Raji (cell line): ENCODE results near the gene FCN2.

Source experiments
- POLR2A ChIP-seq: IDR thresholded peaks from 2 replicates; pipeline ENCODE4 v1.6.1; 2011; ENCODE audit warnings: low read depth, low read length, control low read depth; ENCODE audit not compliant: insufficient read depth

The FCN2 gene

DNA sequence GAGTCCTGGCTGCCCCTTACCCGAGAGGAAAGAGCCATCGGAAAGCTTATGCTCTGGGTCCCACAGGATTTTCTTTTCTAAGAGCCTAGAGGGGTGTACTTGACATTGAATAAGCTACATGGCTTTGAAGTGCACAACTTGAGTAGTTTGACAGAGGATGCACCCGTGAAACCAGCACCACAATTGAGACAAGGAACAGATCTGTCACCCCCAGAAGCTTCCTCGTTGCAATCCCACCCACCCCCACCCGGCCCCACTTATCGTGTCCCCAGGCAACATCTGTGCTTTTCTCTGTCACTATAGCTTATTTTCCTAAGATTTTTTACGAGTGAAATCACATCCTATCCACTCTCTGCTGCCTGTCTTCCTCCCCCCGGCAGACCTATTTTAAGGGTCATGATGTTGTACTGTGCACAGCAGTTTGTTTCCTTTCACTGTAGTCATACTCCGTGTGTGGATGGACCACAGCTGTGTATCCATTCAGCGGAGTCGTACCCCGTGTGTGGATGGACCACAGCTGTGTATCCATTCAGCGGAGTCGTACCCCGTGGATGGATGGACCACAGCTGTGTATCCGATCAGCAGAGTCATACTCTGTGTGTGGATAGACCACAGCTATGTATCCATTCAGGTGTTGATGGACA lies 8.8 kb upstream of the FCN2 start:
- TF ChIP-seq POLR2A, result no peak

DNA sequence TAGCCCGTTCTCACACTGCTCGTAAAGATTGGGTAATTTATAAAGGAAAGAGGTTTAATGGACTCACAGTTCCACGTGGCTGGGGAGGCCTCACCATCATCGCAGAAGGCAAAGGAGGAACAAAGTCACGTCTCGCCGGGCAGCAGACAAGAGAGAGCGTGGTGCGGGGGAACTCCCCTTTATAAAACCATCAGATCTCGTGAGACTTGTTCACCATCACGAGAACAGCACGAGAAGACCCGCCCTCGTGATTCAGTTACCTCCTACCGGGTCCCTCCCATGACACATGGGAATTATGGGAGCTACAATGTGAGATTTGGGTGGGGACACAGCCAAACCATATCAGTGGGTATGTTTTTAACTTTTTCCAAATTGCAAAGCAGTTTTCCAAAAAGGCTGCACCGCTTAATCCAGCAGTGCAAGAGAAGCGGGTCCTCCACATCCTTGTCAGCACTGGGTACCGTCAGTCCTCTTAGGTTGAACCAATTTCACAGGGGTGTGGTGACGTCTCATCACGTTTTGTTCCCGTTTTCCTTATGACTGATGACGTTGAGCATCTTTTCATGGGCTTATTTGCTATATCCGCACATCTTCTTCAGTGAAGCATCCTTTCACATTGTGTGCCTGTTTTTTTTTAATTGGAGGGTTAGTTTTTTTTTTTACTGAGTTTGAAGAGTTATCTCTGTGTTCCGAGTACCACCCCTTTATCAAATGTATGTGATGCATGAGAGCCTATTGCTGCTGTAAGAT lies 8.0 kb upstream of the FCN2 start:
- TF ChIP-seq POLR2A, result no peak

DNA sequence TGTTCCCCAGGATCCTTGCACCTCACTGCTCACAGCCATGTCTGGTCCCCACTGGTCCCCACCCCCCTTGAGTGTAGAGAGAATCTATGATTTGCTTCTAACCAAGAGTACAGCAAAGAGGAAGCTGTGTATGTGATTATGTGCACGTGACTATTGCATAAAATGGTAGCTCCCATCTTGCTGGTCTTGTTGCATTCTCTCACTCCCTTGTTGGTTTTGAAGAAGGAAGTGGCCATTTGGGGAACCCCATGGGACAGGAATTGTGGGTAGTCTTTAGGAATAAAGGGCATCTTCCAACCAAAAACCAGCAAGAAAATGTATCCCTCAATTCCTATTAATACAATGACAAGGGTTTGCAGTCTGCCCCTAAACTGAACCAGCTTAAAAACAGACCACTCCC lies 5.2 kb upstream of the FCN2 start:
- TF ChIP-seq POLR2A, result no peak

DNA sequence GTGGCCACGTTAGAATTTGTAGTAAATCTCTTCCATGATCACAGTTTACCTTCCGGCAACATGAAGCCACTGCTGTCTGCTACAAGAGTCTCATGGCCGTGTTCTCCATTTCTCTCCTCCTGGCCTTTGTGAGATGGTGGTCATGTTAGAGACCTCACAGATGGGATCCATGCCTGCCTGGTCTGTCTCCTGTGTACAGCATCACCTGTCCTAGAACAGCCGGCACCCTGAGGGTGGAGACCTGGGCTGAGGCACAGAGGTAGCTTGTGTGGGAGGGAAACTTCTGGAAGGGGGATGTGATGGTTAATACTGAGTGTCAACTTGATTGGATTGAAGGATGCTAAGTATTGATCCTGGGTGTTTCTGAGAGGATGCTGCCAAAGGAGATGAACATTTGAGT lies 3.1 kb upstream of the FCN2 start:
- TF ChIP-seq POLR2A, result no peak

DNA sequence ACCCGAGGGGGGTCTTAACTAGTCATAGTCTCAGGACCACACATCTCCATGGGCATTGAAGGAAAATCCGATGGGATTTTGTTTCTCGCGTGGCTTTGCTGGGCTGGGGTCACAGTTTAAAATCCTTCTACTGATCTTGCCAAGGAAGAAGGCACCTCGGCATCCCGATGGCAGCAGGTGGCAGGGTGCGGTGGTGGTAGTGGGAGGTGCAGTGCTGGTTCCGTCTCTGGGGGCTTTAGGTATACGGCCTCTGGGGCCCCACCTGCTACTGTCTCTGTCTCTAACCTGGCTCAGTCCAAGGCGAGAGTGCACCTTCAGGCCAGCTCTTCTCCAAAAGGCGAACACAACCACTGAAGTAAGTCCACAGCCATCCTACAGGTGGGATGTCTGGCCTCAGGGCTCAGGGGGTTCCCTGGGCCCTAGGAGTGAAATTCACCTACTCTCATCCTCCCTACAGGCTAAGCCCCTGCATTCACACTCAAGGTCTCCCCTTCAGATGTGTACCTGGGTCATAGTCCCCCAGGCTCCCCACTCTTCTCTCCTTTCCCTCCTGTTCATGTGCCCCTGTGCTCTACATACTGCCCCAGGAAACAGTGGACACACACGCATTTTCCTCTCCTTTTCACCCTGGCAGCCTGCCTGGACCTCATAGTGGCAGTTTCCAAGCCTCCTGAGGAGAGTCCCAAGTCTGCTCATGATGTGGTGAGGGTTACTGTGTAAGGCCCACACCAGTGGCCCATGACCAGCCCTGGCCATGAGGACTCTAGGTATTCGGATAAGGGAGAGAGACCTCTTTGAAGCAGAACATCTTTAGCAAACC lies 736 bp upstream of the FCN2 start:
- TF ChIP-seq POLR2A, result no peak

DNA sequence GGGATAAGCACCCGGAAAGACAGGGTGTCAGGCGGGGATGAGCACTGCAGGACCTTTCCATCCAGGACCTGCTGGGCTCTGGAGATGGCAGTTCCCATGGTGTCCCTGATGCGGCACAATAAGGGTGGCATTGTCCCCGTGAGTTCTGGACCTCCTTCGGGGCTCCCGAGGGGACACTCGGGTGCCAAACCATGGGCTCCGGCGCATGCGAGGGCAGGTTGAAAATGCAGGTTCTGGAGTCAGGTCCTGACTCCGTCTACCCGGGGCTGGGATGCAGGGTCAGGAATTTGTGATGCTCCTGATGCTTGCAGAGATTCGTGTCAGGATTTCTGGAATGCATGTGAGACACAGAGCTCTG lies 682 bp downstream of the FCN2 start:
- TF ChIP-seq POLR2A, result no peak

DNA sequence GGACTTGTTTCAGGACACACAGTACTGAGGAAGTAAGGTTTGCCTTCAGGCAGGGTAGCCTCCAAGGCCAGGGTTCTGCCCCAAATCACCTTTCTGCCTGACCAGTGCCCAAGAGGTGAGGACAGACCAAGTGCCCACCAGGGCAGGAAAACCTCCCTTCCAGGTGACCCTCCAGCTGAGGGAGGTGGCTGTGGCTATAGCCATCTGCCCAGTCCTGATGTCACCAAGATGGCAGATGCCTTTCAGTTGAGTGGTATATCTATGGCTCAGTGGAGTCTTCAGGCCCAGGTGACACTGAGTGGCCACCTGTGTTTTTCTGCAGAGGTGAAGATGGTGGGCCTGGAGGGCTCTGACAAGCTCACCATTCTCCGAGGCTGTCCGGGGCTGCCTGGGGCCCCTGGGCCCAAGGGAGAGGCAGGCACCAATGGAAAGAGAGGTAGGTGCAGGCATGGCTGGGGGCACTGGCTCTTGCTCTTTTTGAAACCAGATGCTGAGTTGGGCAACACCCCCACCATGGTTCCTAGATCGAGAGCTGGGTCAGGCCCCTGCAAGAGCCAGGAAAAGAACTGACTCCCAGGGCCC lies 1.7 kb downstream of the FCN2 start:
- no peak for TF ChIP-seq POLR2A

DNA sequence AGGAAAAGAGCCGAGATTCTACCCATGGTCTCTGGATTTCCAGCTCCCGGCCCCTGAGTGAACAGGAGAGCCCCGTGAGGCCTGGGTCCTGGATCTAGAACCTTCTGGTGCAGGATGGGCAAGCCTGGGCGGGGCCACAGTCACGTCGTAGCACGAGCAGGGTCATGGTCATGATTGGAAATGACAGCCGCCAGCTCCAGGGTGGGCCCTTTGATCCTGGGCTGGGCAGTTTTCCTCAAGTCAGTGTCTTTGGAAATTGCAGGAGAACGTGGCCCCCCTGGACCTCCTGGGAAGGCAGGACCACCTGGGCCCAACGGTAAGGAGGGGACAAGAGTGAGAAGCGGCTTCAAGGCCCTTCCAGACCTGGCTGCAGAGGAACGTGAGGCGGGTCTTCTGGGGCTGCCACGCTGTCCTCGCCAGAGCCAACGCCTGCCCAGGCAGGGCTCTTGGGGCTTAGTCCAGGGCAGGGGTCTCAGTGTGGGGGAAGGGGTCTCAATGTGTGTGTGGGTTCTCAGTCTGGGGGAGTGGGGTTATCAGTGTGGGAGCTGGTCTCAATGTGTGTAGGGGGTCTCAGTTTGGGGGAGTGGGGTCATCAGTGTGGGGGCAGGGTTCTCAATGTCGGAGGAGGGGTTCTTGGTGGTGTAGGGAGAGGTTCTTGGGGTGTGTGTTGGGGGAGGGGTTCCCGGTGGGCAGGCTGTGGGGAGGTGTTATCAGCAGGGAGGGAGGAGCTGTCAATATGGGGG lies 2.6 kb downstream of the FCN2 start:
- TF ChIP-seq POLR2A, result no peak

DNA sequence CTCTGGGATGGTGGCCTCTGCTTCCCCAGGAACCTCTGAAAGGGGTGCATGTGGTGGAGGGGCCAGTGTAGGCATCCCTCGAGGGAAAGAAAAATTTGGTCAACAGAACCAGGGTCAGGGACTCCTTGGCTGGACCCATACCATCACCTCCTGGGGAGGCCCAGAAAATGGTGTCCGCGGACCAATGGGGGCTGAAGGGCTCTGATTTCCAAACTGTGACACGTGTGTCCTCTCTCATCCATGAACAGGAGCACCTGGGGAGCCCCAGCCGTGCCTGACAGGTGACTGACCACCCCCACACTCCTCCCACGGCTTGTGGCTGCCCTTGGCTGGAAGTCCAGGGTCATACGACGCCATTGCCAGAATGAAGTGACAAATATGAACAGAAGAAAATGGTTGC lies 3.9 kb downstream of the FCN2 start:
- no peak for TF ChIP-seq POLR2A

DNA sequence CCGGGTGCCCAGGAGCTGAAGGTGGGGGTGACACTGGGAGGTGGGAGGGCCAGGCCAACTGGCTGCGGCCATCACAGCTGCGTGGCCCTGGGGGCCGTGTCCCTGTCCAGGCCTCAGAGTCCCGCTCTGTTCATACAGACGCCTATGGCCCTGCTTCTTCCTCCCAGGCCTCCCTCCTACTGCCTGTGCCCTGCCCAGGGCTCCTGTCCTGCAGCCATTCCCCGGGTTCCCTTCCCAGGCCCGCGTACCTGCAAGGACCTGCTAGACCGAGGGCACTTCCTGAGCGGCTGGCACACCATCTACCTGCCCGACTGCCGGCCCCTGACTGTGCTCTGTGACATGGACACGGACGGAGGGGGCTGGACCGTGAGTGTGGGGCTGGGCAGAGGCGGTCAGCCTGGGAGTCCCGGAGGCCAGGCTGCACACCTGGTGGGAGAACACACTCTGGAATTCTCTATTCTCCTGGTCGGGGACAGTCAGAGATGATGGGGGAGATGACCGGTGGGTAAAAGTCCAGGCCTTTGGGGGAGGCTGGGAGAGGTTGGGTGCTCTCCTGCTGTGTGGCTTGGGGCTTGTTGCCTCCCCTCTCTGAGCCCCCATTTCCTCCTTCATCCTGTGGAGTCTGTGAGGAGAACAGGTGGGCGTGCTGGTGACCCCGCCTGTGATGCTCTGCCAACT lies 4.5 kb downstream of the FCN2 start:
- TF ChIP-seq POLR2A, result no peak

DNA sequence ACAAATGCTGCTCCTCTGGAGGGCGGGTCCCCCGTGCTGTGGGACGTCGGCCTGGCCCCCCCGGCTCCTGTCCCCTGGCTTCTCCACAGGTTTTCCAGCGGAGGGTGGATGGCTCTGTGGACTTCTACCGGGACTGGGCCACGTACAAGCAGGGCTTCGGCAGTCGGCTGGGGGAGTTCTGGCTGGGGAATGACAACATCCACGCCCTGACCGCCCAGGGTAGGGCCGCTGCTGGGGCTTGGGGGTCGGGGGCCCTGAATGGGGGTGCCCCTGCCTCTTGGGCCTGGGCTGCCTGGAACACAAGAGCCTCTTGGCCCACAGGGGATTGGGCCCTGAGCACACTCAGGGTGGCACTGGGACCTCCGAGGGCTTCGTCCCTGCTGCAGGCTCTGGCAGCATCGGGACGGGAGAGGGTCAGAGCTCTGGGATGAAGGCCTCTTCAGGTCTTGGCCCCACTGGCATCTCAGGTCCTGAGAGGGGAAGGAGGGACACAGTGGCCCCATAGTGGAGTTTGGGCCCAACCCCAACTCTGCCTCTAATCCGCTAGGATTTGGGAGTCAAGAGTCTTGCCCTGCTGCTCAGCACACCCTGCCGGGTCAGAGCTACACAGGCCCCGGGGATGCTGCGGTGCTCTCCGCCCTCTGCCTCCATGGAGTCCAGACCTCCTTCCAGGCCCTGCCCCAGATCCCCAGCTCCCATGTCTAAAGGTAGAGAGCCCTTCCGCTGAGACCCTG lies 5.2 kb downstream of the FCN2 start:
- no peak for TF ChIP-seq POLR2A

DNA sequence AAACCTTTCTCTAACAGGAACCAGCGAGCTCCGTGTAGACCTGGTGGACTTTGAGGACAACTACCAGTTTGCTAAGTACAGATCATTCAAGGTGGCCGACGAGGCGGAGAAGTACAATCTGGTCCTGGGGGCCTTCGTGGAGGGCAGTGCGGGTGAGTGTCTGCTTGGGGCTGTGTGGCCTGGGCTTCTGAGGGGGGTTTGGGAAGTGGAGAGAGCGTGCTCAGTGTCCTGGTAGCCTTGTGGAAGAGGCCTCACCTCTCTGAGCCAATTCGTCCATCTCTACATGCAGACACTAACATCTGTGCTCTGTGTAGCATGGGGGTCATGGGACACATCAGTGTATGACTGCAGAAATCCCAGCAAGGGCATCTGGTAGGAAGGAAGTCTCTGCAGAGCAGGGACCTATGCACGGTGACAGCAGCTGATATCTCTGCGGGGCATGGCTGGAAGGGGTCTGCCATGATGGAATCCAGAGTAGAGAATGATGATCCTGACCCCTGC lies 5.9 kb downstream of the FCN2 start:
- TF ChIP-seq POLR2A, result no peak

DNA sequence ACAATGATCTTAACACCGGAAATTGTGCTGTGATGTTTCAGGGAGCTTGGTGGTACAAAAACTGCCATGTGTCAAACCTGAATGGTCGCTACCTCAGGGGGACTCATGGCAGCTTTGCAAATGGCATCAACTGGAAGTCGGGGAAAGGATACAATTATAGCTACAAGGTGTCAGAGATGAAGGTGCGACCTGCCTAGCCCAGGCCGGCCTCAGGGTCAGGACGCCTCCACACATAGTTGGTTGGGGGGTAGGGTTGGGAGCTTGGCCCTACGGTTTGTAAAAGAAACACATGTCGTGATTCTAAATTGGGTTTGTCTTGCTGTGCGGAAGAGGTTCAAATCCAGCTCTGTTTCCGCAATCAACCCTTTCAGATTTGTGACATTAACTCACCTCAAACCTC lies 6.6 kb downstream of the FCN2 start:
- no peak for TF ChIP-seq POLR2A
